ENCODE results near the gene ZNF429. TPM values are rescaled to one million over a fixed set of nuclear protein-coding genes. Genes with fewer than 3 reads are reported as not detected.

The ZNF429 gene
- total RNA-seq, 1 donor from 2014 or later, result 7.9 TPM

- H3K27me3 ChIP-seq, result no peaks in the 10 kb centered on the region
- no peaks in the 10 kb centered on the region for H3K36me3 ChIP-seq
- no peaks in the 10 kb centered on the region for H3K4me1 ChIP-seq
- intact Hi-C loops (cut with DNase I), result no loop called here
- H3K4me3 ChIP-seq, result no peak overlapping the region
- H3K9me3 ChIP-seq, result no peaks in the 10 kb centered on the region
- H3K27ac ChIP-seq, result no peak overlapping the region
- TF ChIP-seq CTCF (IDR thresholded peaks at IDR 0.05) (no peak), POLR2A (IDR thresholded peaks at IDR 0.05) (no peak), POLR2AphosphoS5 (IDR thresholded peaks at IDR 0.05; ENCODE audit: insufficient read depth in 1 of 2, low read depth in 1 of 2) (no peak)
- DNase-seq (ENCODE audit: extremely low spot score in 2 of 2), result no peak
Measured at GRCh38 chr19:21580101-21580500, 74.7 kb downstream of the ZNF429 start.

- no peaks in the 10 kb centered on the region for H3K9me3 ChIP-seq
- H3K27me3 ChIP-seq, result no peaks in the 10 kb centered on the region
- no peaks in the 10 kb centered on the region for H3K36me3 ChIP-seq
- no peaks in the 10 kb centered on the region for H3K4me1 ChIP-seq
- DNase-seq (ENCODE audit: extremely low spot score in 2 of 2), result no peak
- TF ChIP-seq POLR2A (IDR thresholded peaks at IDR 0.05), result no peak
- H3K4me3 ChIP-seq, result no peak overlapping the region
- intact Hi-C loops (cut with DNase I), result no loop called here
- no peak overlapping the region for H3K27ac ChIP-seq
Measured at GRCh38 chr19:21580818-21581217, 75.4 kb downstream of the ZNF429 start.

- intact Hi-C loops (cut with DNase I), result no loop called here
- no peaks in the 10 kb centered on the region for H3K9me3 ChIP-seq
Measured at GRCh38 chr19:21581646-21582240, 76.3 kb downstream of the ZNF429 start.

GRCh38 chr19:21584537-21584936 is 79.1 kb downstream of the ZNF429 start:
- intact Hi-C loops (cut with DNase I), result no loop called here
- Histone ChIP-seq H3K9me3 (no peaks in the 10 kb centered on the region), H3K36me3 (no peaks in the 10 kb centered on the region), H3K27ac (no peak overlapping the region), H3K27me3 (no peaks in the 10 kb centered on the region), H3K4me1 (peaks cover 7% of the 10 kb centered on the region), H3K4me3 (no peak overlapping the region)
- DNase-seq (ENCODE audit: extremely low spot score in 2 of 2), result no peak
- TF ChIP-seq CTCF (IDR thresholded peaks at IDR 0.05), result no peak
- TF ChIP-seq POLR2A (IDR thresholded peaks at IDR 0.05), result no peak
- TF ChIP-seq POLR2AphosphoS5 (IDR thresholded peaks at IDR 0.05; ENCODE audit: insufficient read depth in 1 of 2, low read depth in 1 of 2), result no peak

More at GRCh38 chr19:21581646-21582240, 76.3 kb downstream of the ZNF429 start:
- no peak overlapping the region for H3K4me3 ChIP-seq
- H3K27me3 ChIP-seq, result no peaks in the 10 kb centered on the region
- no peaks in the 10 kb centered on the region for H3K36me3 ChIP-seq
- TF ChIP-seq POLR2A (IDR thresholded peaks at IDR 0.05) (no peak), CTCF (IDR thresholded peaks at IDR 0.05) (no peak), POLR2AphosphoS5 (IDR thresholded peaks at IDR 0.05; ENCODE audit: insufficient read depth in 1 of 2, low read depth in 1 of 2) (no peak)
- H3K27ac ChIP-seq, result no peak overlapping the region
- H3K4me1 ChIP-seq, result peaks cover under 1% of the 10 kb centered on the region
- no peak for DNase-seq (ENCODE audit: extremely low spot score in 2 of 2)

GRCh38 chr19:21585281-21585890 is 80.0 kb downstream of the ZNF429 start:
- peaks cover 7% of the 10 kb centered on the region for H3K4me1 ChIP-seq
- H3K36me3 ChIP-seq, result no peaks in the 10 kb centered on the region
- intact Hi-C loops (cut with DNase I), result no loop called here
- TF ChIP-seq CTCF (IDR thresholded peaks at IDR 0.05) (no peak), POLR2A (IDR thresholded peaks at IDR 0.05) (no peak), POLR2AphosphoS5 (IDR thresholded peaks at IDR 0.05; ENCODE audit: insufficient read depth in 1 of 2, low read depth in 1 of 2) (no peak)
- H3K27me3 ChIP-seq, result no peaks in the 10 kb centered on the region
- no peak for DNase-seq (ENCODE audit: extremely low spot score in 2 of 2)
- H3K27ac ChIP-seq, result no peak overlapping the region
- H3K4me3 ChIP-seq, result no peak overlapping the region
- H3K9me3 ChIP-seq, result no peaks in the 10 kb centered on the region

Data from vagina (tissue), 2 donors.